ENCODE measurements around the gene NBPF1. TPM values are rescaled to one million over a fixed set of nuclear protein-coding genes. Genes with fewer than 3 reads are reported as not detected.
"Not testable (repeated sequence)": the region's sequence is repeated elsewhere in the genome, so short reads cannot be mapped to it uniquely, and the experiment has no call there.

Gene NBPF1
- total RNA-seq (10 to 100 TPM; 22.0 to 60.7 (median 33.7) TPM), polyA plus RNA-seq (1 to 10 TPM; 1.3 to 7.2 (median 2.9) TPM)
- long read RNA-seq, donor 1, partial matches to known transcripts: 0 of 4 reads
- long read RNA-seq, donor 1, other reads (novel, unspliced or antisense): 0 of 4 reads
- long read RNA-seq, donor 2, partial matches to known transcripts: 0 of 4 reads
- long read RNA-seq, donor 2, other reads (novel, unspliced or antisense): 0 of 4 reads

DNA sequence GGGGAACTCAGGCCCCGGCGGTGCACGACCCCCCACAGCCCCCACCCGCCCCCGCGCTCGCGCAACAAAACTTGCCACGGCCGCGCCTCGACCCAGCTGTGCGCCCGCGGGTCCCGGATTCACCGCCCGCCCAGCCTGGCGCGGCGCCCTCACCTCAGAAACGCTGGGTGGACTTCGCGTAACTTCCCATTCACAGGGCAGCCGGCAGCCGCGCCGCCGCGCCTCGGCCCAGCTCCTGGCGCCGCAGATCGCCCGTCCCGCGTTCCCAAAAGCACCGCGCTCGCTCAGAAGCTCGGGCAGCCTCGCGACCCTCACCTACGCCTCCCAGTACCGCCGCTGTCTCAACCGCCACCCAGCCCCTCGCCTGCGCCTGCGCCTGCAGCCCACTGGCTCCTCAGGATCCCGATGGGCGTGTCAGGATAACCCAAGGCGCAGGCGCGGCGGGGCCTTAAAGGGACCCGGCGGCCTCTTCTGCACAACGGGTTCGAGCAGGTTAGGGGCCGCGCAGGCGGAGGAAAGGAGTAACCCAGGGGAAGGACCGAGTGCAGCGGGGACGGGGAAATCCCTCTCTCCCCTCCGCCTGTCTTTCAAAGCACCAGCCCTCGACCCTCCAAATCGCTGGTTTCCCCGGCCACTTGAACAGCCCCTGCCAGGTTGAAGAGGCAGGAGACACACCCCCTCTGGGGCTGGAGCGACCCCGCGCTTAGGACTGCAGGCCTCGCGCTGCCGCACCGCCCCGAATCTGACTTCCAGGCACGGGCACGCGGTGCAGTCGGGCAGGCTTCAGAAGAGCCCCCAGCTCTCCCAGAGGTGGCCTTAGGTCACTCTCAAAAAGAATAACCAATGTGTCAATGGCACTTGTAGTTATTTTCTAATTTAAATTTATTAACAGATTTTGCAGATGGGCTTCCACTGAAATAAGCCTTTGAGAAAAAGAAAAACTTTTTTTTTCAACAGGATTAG, at the start of gene NBPF1:
Gene NBPF1, minus strand, starts transcription at position 380 of the 963 bp plus-strand sequence.
- Histone ChIP-seq H3K36me3 (peaks cover 0 to 17% (median 6%) of the 10 kb centered on the region in 6 donors), H3K4me1 (peaks cover 19 to 35% (median 27%) of the 10 kb centered on the region in 6 donors), H3K27ac (peak within 1 kb of the TSS; percentile 22 to 80 (median 76)), H3K9me3 (no peaks in the 10 kb centered on the region), H3K4me3 (peak within 1 kb of the TSS; percentile 63 to 92 (median 68)), H3K27me3 (replicated peaks in 1 of 7) (peaks cover 0 to 14% (median 0%) of the 10 kb centered on the region in 7 donors)
- TF ChIP-seq POLR2AphosphoS5 (IDR thresholded peaks at IDR 0.05) (peak; percentile 93 to 98 (median 96)), POLR2A (IDR thresholded peaks at IDR 0.05) (peak in 2 of 3 donors; percentile 6 to 86)
- TF ChIP-seq, protein P1, sequence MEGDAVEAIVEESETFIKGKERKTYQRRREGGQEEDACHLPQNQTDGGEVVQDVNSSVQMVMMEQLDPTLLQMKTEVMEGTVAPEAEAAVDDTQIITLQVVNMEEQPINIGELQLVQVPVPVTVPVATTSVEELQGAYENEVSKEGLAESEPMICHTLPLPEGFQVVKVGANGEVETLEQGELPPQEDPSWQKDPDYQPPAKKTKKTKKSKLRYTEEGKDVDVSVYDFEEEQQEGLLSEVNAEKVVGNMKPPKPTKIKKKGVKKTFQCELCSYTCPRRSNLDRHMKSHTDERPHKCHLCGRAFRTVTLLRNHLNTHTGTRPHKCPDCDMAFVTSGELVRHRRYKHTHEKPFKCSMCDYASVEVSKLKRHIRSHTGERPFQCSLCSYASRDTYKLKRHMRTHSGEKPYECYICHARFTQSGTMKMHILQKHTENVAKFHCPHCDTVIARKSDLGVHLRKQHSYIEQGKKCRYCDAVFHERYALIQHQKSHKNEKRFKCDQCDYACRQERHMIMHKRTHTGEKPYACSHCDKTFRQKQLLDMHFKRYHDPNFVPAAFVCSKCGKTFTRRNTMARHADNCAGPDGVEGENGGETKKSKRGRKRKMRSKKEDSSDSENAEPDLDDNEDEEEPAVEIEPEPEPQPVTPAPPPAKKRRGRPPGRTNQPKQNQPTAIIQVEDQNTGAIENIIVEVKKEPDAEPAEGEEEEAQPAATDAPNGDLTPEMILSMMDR (IDR thresholded peaks at IDR 0.05 in 8 of 11, conservative IDR thresholded peaks at IDR 0.05 in 3 of 11): peak in 4 of 11 experiments; percentile 16 to 38 (median 26)
- DNase-seq: peak; percentile 98
- WGBS, 5 donors: 0 to 1% (median 0%) methylated on average over 82 of the region's 82 CpGs
- intact Hi-C loops (cut with DNase I; ENCODE audit: low total_unique reads): no loop called here

DNA sequence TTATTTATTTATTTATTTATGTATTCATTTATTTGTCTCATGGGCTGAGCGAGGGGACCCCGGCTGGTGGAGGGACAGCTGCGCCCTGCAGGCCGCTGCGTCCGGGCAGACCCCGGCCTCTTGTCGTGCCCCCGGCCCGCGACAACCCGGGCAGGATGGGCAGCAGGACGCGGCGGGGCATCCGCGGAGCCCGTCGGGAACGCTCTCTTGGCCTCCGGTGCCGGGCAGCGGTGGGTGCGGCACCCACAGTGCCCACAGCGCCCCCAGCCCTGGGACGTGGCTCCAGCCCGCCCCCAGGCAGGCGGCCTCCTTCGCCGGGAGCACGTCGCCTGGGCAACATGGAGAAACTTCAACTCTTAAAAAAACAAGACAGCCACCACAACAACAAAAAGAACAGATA, 44.9 kb upstream of the NBPF1 start:
- WGBS, 5 donors: 87 to 100% (median 92%) methylated on average over 9 to 17 of the region's 32 CpGs; no CpG with 5 or more reads in 1 of the 5 donors
- H3K9me3 ChIP-seq; intact Hi-C loops (cut with DNase I; ENCODE audit: low total_unique reads): not testable (repeated sequence)

DNA sequence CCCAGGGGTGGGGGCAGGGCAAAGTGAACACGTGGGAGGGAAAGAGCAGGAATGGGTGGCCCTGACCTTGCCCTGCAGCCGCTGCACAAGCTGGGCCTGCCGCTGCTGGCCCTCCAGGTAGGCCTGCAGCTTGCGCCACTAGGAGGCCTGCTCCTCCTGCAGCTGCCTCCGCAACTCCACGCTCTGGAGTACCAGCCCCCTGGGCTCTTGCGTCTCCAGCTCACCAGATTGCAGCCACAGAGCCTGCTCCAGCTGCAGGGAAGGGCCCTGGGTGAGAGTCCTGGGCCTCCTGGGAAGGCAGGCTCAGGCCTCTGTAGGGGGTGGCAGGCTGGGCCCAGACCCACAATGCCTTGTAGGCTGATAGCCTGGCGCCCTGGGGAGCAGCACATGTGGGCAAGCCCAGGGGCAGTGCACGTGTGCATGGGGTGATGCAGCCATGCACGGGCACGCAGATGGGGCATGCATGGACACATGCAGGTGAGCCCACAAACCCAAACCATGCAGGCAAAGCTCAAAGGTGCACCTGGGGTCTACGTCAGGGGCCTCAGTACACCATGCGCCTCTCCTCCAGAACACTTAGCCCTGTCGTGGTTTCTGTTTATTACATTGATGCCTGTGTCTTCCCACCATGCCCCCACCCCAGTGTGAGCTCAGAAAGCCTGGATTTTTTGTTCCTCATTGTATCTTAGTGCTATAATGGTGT, 43.8 kb upstream of the NBPF1 start:
- not testable (repeated sequence) for H3K27me3 ChIP-seq (replicated peaks in 1 of 7); DNase-seq; H3K27ac ChIP-seq

More for the DNA sequence above, 44.9 kb upstream of the NBPF1 start:
- H3K4me1 ChIP-seq; DNase-seq; H3K4me3 ChIP-seq; H3K27ac ChIP-seq; H3K27me3 ChIP-seq (replicated peaks in 1 of 7); H3K36me3 ChIP-seq: not testable (repeated sequence)

DNA sequence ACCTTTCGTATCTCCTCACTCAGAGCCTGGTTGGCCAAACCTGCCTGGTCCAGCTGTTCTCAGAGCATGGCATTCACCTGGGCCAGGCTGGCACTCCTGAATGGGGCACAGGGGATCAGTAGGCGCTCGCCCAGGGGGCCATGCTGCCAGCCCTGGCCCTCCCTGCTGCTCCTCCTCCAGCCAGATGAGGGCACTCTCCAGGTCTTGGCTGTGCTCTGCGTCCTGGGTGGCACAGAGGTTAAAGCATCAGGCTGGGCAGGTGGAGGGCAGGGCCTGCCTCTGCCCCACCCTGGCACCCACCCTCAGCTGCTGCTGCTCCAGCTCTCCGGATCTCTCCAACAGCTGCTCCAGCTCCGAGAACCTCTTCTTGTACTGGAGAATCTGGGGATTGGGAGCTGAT, 43.2 kb upstream of the NBPF1 start:
- H3K9me3 ChIP-seq; H3K27ac ChIP-seq; H3K4me1 ChIP-seq; H3K27me3 ChIP-seq (replicated peaks in 1 of 7); H3K36me3 ChIP-seq; H3K4me3 ChIP-seq; intact Hi-C loops (cut with DNase I; ENCODE audit: low total_unique reads); DNase-seq: not testable (repeated sequence)
- 64% methylated on average over 1 of the region's 6 CpGs; no CpG with 5 or more reads in 4 of the 5 donors for WGBS, 5 donors

More for the DNA sequence above, 43.8 kb upstream of the NBPF1 start:
- H3K9me3 ChIP-seq; H3K4me1 ChIP-seq; H3K36me3 ChIP-seq; intact Hi-C loops (cut with DNase I; ENCODE audit: low total_unique reads); H3K4me3 ChIP-seq: not testable (repeated sequence)
- 57 to 100% methylated on average over 1 of the region's 14 CpGs; no CpG with 5 or more reads in 3 of the 5 donors for WGBS, 5 donors

DNA sequence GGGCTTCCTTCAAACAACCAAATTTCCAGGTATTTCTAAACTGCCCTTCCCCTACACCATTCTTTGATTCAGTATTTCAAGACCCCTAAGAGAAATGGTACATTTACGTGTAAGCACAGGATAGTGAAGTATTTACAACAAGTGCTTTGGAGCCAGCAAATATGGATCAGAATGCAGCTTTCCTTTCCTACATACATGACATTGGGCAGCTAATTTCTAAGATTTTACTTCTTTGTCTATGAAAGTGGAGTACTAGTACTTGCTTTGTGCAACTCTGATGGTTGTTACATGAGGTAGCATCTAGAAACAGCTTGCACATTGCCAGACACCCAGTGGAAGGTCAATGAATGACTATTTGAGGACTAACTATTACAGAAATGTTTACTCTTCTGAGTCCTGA, 38.2 kb upstream of the NBPF1 start:
- 90 to 100% (median 93%) methylated on average over 1 of the region's 1 CpG for WGBS, 5 donors
- H3K27me3 ChIP-seq (replicated peaks in 1 of 7): peaks cover 0 to 16% (median 0%) of the 10 kb centered on the region in 7 donors
- intact Hi-C loops (cut with DNase I; ENCODE audit: low total_unique reads); H3K9me3 ChIP-seq; H3K4me1 ChIP-seq; H3K27ac ChIP-seq; DNase-seq; H3K4me3 ChIP-seq; H3K36me3 ChIP-seq: not testable (repeated sequence)

DNA sequence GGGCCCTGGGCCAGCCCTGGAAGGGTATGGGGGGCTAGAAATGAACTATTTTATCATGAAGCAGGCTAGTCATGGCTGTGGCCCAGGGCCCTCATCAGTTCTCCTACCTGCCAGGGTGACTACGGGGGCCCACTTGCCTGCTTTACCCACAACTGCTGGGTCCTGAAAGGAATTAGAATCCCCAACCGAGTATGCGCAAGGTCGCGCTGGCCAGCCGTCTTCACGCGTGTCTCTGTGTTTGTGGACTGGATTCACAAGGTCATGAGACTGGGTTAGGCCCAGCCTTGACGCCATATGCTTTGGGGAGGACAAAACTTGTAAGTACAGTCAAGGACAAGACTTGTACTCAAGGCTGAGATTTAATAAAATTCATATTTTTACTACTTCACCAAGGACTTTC, 36.6 kb upstream of the NBPF1 start:
- 77 to 93% (median 83%) methylated on average over 5 to 9 of the region's 9 CpGs for WGBS, 5 donors
- H3K9me3 ChIP-seq; H3K36me3 ChIP-seq; intact Hi-C loops (cut with DNase I; ENCODE audit: low total_unique reads); H3K4me3 ChIP-seq; H3K27ac ChIP-seq: not testable (repeated sequence)
- peak; percentile 76 for DNase-seq
- peaks cover 0 to 16% (median 0%) of the 10 kb centered on the region in 7 donors for H3K27me3 ChIP-seq (replicated peaks in 1 of 7)
- peaks cover 4 to 19% (median 7%) of the 10 kb centered on the region in 6 donors for H3K4me1 ChIP-seq

DNA sequence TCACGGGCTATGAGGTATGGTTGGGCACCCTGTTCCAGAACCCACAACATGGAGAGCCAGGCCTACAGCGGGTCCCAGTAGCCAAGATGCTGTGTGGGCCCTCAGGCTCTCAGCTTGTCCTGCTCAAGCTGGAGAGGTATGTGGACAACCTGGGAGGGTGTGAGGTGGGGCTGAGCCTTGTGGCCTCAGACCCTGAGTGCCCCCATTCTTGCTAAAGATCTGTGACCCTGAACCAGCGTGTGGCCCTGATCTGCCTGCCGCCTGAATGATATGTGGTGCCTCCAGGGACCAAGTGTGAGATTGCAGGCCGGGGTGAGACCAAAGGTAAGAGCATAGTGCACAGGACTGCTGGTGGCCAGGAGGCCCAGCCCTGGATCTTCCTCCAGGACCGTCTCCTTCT, 36.0 kb upstream of the NBPF1 start:
- peak; percentile 51 for DNase-seq

DNA sequence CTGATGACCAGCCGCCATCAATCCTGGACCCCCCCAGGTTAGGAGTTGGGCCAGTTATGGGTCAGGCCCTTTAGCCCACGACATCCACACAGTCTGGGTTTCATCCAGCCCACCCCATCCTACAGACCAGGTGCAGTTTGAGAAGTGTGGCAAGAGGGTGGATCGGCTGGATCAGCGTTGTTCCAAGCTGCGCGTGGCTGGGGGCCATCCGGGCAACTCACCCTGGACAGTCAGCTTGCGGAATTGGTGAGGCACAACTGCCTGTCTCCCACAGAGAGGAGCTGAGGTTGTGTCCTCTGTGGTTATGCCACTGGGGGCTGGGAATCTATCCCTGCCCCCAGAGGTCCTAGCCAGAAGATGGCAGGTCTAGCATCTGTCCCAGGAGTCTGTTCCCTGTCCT, 35.4 kb upstream of the NBPF1 start:
- WGBS, 5 donors: 93 to 95% methylated on average over 7 of the region's 8 CpGs; no CpG with 5 or more reads in 3 of the 5 donors
- H3K27me3 ChIP-seq (replicated peaks in 1 of 7): peaks cover 0 to 16% (median 0%) of the 10 kb centered on the region in 7 donors
- DNase-seq: peak; percentile 58
- peaks cover 9 to 30% (median 16%) of the 10 kb centered on the region in 6 donors for H3K4me1 ChIP-seq
- H3K36me3 ChIP-seq; H3K9me3 ChIP-seq; H3K27ac ChIP-seq; intact Hi-C loops (cut with DNase I; ENCODE audit: low total_unique reads); H3K4me3 ChIP-seq: not testable (repeated sequence)

More for the DNA sequence above, 36.0 kb upstream of the NBPF1 start:
- 73 to 87% (median 82%) methylated on average over 1 to 5 of the region's 6 CpGs; no CpG with 5 or more reads in 1 of the 5 donors for WGBS, 5 donors
- H3K36me3 ChIP-seq; H3K9me3 ChIP-seq; H3K4me3 ChIP-seq; H3K27ac ChIP-seq; intact Hi-C loops (cut with DNase I; ENCODE audit: low total_unique reads): not testable (repeated sequence)
- Histone ChIP-seq H3K4me1 (peaks cover 7 to 24% (median 11%) of the 10 kb centered on the region in 6 donors), H3K27me3 (replicated peaks in 1 of 7) (peaks cover 0 to 16% (median 0%) of the 10 kb centered on the region in 7 donors)

DNA sequence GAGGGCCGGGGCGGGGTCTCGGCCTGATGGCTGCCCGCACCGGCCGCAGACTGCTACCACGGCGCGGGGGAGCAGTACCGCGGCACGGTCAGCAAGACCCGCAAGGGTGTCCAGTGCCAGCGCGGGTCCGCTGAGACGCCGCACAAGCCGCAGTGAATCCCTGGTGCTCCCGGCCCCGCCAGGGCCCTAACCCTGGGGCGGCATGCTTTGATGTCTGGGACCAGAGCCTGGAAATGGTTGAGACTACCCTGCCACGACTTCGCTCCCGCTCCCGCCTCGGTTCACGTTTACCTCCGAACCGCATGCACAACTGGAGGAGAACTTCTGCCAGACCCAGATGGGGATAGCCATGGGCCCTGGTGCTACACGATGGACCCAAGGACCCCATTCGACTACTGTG, 34.9 kb upstream of the NBPF1 start:
- peak; percentile 77 for DNase-seq
- Histone ChIP-seq H3K4me3 (peak overlapping the region in 3 of 8 donors; percentile 22 to 60 (median 31)), H3K4me1 (peaks cover 14 to 36% (median 21%) of the 10 kb centered on the region in 6 donors), H3K27me3 (replicated peaks in 1 of 7) (peaks cover 0 to 16% (median 0%) of the 10 kb centered on the region in 7 donors)
- H3K27ac ChIP-seq; H3K9me3 ChIP-seq; H3K36me3 ChIP-seq; intact Hi-C loops (cut with DNase I; ENCODE audit: low total_unique reads): not testable (repeated sequence)
- 26 to 73% (median 40%) methylated on average over 7 to 29 of the region's 32 CpGs for WGBS, 5 donors

All from spleen (tissue), 13 donors.